Thoracic aorta (tissue), 2 donors: ENCODE measurements around the gene OLR1. TPM values are rescaled to one million over a fixed set of nuclear protein-coding genes. Genes with fewer than 3 reads are reported as not detected.

ENCODE experiments used
- ATAC-seq: fragments of 150-250 bp; one replicate; pipeline ENCODE4 v1.8.0; 2017; ENCODE audit warnings: low read depth; ENCODE audit not compliant: insufficient number of reproducible peaks, low FRiP score
- DNase-seq: peaks from one replicate; pipeline ENCODE4 v3.0.0-alpha.2; 2020; ENCODE audit warnings: low spot score
- H3K27ac ChIP-seq, 2 donors: fragments of 200-600 bp; sonication (generic); 1 replicate in 1 of 2; 2 replicates in 1 of 2; pipeline ENCODE4 v1.5.1; 2016; ENCODE audit warnings: mild to moderate bottlenecking in 2 of 2, moderate library complexity in 2 of 2
- H3K27me3 ChIP-seq: fragments of 200-600 bp; sonication (generic); replicated peaks from 2 replicates; pipeline ENCODE4 v1.6.0; 2016; ENCODE audit warnings: mild to moderate bottlenecking; ENCODE audit not compliant: insufficient read depth
- H3K36me3 ChIP-seq: fragments of 200-600 bp; sonication (generic); one replicate; pipeline ENCODE4 v1.5.1; 2016
- H3K4me1 ChIP-seq, 2 donors: fragments of 200-600 bp; sonication (generic); 1 replicate in 1 of 2; 2 replicates in 1 of 2; pipeline versions ENCODE4 v1.5.1 to v1.6.0; 2016; ENCODE audit warnings: low read depth in 2 of 2, mild to moderate bottlenecking in 1 of 2; ENCODE audit not compliant: control insufficient read depth in 1 of 2
- H3K4me3 ChIP-seq: fragments of 200-600 bp; sonication (generic); 2 replicates; pipeline ENCODE4 v1.5.1; 2016; ENCODE audit warnings: mild to moderate bottlenecking
- H3K9me3 ChIP-seq: fragments of 200-600 bp; sonication (generic); 2 replicates; pipeline ENCODE4 v1.5.1; 2016
- total RNA-seq, 2 donors: library from RNA; depleted of rRNA; stranded (reverse); fragments of >200 nt; gene quantifications; one replicate each; pipeline versions ENCODE4 v1.1.0 to v1.2.3, GENCODE V29; 2016
- TF ChIP-seq, protein P1 (sequence below): fragments of 200-600 bp; sonication (generic); IDR thresholded peaks from one replicate; pipeline ENCODE4 v1.5.1; 2019; ENCODE audit warnings: antibody characterized with exemption

Gene OLR1
- total RNA-seq, 2 donors from 2014 or later: 1.4 to 2.8 TPM

DNA sequence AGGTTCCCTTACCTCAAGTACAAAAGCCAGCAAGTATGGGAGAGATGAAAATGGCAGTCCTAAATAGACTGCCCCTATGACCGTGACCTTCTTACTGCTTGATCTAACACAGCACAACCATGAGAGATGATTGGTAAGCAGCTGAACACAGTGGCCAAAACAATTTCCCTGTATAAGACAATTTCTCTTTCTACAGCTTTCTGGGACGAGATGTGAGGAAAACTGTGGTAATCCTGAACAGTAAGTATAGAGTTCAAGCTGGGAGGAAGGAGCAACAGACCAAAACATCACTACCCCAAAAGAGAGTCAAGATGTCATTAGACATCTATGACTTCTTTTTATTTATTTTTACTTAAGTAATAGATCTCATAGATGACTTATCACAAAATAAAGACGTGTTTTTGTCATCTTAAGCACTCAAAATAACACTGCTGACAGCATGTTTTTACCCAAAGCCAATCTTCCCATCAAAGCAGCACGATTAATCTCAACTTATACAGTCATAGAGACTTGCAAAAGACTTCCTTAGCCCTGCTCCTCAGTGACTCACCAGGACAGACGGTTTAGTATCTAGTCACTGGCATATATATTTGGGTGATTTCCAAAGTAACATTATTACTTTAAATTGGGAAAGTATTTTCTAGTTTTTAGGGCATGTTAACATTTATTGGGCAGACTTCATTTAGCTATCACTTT lies 10.6 kb upstream of the OLR1 start:
- no peak overlapping the region for H3K27ac ChIP-seq
- H3K4me1 ChIP-seq: no peaks in the 10 kb centered on the region
- H3K36me3 ChIP-seq: no peaks in the 10 kb centered on the region
- H3K4me3 ChIP-seq: no peak overlapping the region
- H3K9me3 ChIP-seq: no peaks in the 10 kb centered on the region
- TF ChIP-seq, protein P1, sequence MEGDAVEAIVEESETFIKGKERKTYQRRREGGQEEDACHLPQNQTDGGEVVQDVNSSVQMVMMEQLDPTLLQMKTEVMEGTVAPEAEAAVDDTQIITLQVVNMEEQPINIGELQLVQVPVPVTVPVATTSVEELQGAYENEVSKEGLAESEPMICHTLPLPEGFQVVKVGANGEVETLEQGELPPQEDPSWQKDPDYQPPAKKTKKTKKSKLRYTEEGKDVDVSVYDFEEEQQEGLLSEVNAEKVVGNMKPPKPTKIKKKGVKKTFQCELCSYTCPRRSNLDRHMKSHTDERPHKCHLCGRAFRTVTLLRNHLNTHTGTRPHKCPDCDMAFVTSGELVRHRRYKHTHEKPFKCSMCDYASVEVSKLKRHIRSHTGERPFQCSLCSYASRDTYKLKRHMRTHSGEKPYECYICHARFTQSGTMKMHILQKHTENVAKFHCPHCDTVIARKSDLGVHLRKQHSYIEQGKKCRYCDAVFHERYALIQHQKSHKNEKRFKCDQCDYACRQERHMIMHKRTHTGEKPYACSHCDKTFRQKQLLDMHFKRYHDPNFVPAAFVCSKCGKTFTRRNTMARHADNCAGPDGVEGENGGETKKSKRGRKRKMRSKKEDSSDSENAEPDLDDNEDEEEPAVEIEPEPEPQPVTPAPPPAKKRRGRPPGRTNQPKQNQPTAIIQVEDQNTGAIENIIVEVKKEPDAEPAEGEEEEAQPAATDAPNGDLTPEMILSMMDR: no peak
- DNase-seq: no peak
- no peaks in the 10 kb centered on the region for H3K27me3 ChIP-seq
- no peak for ATAC-seq

DNA sequence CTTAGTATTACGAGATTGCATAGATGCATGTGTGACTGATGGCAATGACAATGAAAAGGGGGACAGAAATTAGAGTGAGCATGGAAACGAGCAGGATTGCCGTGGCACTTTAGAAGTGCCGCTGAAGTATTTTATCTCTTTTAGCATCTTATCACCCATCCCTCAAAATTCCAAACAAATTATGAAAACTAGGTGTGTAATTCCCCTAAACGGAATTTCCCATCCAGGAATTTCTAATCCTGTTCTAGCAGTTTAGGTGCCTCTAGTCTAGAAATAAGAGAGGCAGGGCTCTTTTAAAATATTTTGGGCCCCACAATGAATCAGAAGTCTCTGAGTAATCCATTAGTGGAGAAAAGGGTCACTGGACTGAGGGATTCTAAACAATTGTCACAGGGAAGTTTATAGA lies 7.8 kb upstream of the OLR1 start:
- no peaks in the 10 kb centered on the region for H3K9me3 ChIP-seq
- TF ChIP-seq, protein P1: no peak
- DNase-seq (no peak), ATAC-seq (no peak)
- H3K27ac ChIP-seq: no peak overlapping the region
- no peaks in the 10 kb centered on the region for H3K4me1 ChIP-seq
- no peaks in the 10 kb centered on the region for H3K27me3 ChIP-seq
- no peaks in the 10 kb centered on the region for H3K36me3 ChIP-seq
- H3K4me3 ChIP-seq: no peak overlapping the region

DNA sequence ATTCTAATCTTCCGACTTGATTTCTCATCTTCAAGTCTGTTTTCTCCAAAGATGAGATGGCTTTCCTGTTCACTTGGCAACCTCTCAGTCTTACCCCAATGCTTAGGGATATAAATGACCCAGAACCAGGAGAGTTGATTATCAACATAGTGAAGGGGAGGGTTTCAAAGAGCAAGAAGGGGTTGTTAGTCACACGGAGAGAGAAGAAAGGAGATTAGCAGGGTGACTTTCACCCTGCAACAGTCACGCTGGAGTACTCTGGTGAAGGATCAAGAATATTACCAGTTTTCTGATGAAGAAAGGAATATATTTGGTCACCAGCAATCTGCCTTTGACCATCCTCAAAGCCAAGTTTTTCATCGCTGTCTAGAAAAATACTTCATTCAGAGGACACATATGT lies 6.9 kb upstream of the OLR1 start, which contains the start of gene TMEM52B:
Gene TMEM52B, plus strand, starts transcription at position 212 of the 400 bp plus-strand sequence. CDS start 543 bp downstream, outside the sequence.
- no peaks in the 10 kb centered on the region for H3K27me3 ChIP-seq
- H3K4me3 ChIP-seq: no peak within 1 kb of the TSS
- no peaks in the 10 kb centered on the region for H3K9me3 ChIP-seq
- TF ChIP-seq, protein P1: no peak
- H3K4me1 ChIP-seq: no peaks in the 10 kb centered on the region
- DNase-seq (no peak), ATAC-seq (no peak)
- H3K27ac ChIP-seq: no peak within 1 kb of the TSS
- no peaks in the 10 kb centered on the region for H3K36me3 ChIP-seq

DNA sequence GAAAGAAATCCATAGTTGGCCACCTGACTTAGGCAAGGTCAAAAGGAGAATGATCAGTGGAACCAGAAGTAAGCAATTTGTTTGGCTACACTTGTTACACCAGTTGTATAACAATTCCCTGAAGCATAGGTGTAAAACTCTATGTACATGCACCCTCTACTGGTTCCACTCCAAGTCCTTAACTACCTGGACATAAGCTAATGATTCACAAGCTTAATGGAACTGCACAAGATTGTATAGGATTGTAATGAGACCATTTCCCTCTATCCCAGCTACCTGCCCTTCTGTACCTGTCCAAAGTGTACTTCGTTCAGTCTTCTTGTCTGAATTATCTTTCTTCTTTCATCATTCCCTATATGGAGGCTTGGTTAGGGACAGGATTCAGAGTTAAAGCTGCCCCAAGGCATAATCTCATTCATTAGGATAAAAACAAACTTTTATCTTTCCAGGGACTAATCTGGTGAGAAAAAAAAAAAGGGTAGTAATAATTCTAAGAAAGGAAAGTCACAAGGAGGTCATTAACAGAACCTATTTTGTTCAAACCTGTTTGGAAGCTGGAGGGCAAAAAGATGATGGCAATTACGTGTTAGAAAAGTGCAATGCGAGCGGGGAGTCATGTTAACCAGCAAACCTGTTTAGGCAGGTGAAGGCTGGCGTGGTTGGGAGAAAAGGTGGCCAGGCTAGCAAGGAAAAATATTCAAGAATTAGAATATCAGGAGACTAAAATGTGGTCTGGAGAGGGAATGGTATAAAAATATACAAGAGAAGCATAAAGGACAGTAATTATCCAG lies 4.1 kb upstream of the OLR1 start:
- DNase-seq: no peak
- H3K36me3 ChIP-seq: no peaks in the 10 kb centered on the region
- H3K27me3 ChIP-seq: no peaks in the 10 kb centered on the region
- H3K27ac ChIP-seq: no peak overlapping the region
- H3K4me3 ChIP-seq: no peak overlapping the region
- TF ChIP-seq, protein P1: no peak
- no peaks in the 10 kb centered on the region for H3K4me1 ChIP-seq
- no peaks in the 10 kb centered on the region for H3K9me3 ChIP-seq
- no peak for ATAC-seq

DNA sequence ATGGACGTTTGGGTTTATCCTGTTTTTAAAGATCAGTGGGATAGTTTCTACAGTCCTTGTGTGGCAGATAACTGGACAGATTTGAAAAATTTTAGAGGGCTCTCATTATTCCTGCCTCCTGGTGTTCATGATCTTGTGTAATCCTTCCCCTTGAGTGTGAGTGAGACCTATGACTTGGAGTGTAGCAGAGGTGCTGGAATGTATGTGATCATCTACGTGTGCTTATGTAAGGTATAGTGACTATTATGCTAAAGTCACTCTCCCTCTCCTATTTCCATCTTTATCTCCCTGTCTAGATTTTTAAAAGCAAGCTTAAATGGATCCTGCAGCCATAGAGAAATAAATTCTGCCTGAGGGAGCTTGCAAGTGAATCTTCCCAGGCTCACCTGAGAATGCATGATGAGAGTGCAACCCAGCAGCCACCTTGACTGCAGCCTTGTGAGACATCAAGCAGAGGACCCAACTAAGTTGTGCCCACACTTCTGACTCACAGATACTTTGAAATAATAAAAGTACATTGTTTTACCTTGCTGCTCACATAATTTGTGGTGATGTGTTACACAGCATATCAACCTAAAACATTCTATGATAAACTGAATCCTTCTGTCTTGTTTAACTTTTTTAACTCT lies 3.2 kb upstream of the OLR1 start:
- no peak for ATAC-seq
- Histone ChIP-seq H3K4me3 (no peak overlapping the region), H3K9me3 (no peaks in the 10 kb centered on the region), H3K27ac (no peak overlapping the region), H3K36me3 (no peaks in the 10 kb centered on the region), H3K4me1 (no peaks in the 10 kb centered on the region), H3K27me3 (no peaks in the 10 kb centered on the region)
- TF ChIP-seq, protein P1: no peak
- no peak for DNase-seq
